Testis (tissue), 3 donors: ENCODE measurements around the gene NOTUM. TPM values are rescaled to one million over a fixed set of nuclear protein-coding genes. Genes with fewer than 3 reads are reported as not detected.

Source experiments
- DNase-seq: peaks from one replicate; pipeline ENCODE4 v3.0.0-alpha.2; 2019
- H3K27ac ChIP-seq, 2 donors: fragments of 200-600 bp; sonication (generic); one replicate each; pipeline ENCODE4 v1.5.1; 2019
- H3K27me3 ChIP-seq: fragments of 200-600 bp; sonication (generic); one replicate; pipeline ENCODE4 v1.5.1; 2019
- H3K36me3 ChIP-seq: fragments of 200-600 bp; sonication (generic); one replicate; pipeline ENCODE4 v1.5.1; 2017; ENCODE audit warnings: low read depth; ENCODE audit errors: missing control alignments
- H3K4me1 ChIP-seq: fragments of 200-600 bp; sonication (generic); one replicate; pipeline ENCODE4 v1.5.1; 2019
- H3K4me3 ChIP-seq, 2 donors: fragments of 200-600 bp; sonication (generic); one replicate each; pipeline ENCODE4 v1.5.1; 2017 to 2019
- H3K9me3 ChIP-seq: fragments of 200-600 bp; sonication (generic); one replicate; pipeline ENCODE4 v1.5.1; 2017
- CTCF ChIP-seq, 3 experiments: fragments of 450-650 bp in 2 of 3; fragments of 200-600 bp in 1 of 3; sonication (generic) in 1 of 3; IDR thresholded peaks; one replicate each; pipeline ENCODE4 v1.5.1; 2016 to 2019; ENCODE audit warnings: antibody characterized with exemption in 3 of 3, mild to moderate bottlenecking in 2 of 3, moderate library complexity in 1 of 3
- POLR2A ChIP-seq: fragments of 450-650 bp; IDR thresholded peaks from one replicate; pipeline ENCODE4 v1.6.1; 2017; ENCODE audit warnings: antibody characterized with exemption, mild to moderate bottlenecking, moderate library complexity
- WGBS, 2 donors: methylation state at CpG; one replicate each; pipeline ENCODE4 v1.1.5; 2018; 5-methylcytosine and 5-hydroxymethylcytosine counted together
- intact Hi-C: fragments of 100-400 bp; cut with DNase I; formaldehyde crosslinking; loops from one replicate; pipeline ENCODE4 v1.15.1; 2023; ENCODE audit warnings: low total_unique reads
- polyA plus RNA-seq: library from polyadenylated mRNA; stranded (reverse); fragments of 350-450 nt; fragmentation: Illumina TruSeq; extraction: RNeasy Lipid Tissue Mini Kit (QIAGEN cat#74804); gene quantifications from one replicate; pipeline ENCODE4 v1.2.3, GENCODE V29; 2014; ENCODE audit warnings: low read depth, low replicate concordance; ENCODE audit not compliant: insufficient read depth
- total RNA-seq, 2 donors: library from RNA; depleted of rRNA; stranded (reverse); fragments of >200 nt; gene quantifications; one replicate each; pipeline ENCODE4 v1.2.3, GENCODE V29; 2016

Gene NOTUM
- total and polyA plus RNA-seq, 3 donors from 2014 or later: 5.1 to 13.2 (median 9.5) TPM

GRCh38 chr17:81908793-81909192 lies 52.2 kb downstream of the NOTUM start:
- TF ChIP-seq CTCF (IDR thresholded peaks at IDR 0.05) (no peak), POLR2A (no peak)
- DNase-seq: no peak
- H3K27ac ChIP-seq: no peak overlapping the region
- H3K4me3 ChIP-seq: no peak overlapping the region
- H3K27me3 ChIP-seq: no peaks in the 10 kb centered on the region
- 98 to 99% methylated on average over 7 to 11 of the region's 11 CpGs for WGBS, 2 donors
- H3K4me1 ChIP-seq: peaks cover 11% of the 10 kb centered on the region
- H3K36me3 ChIP-seq: no peaks in the 10 kb centered on the region
- intact Hi-C loops: no loop called here
- H3K9me3 ChIP-seq: no peaks in the 10 kb centered on the region

- WGBS, 2 donors: 96 to 100% methylated on average over 1 to 15 of the region's 26 CpGs
- TF ChIP-seq POLR2A: no peak
- no peak for TF ChIP-seq CTCF (IDR thresholded peaks at IDR 0.05)
- no peak overlapping the region for H3K27ac ChIP-seq
- intact Hi-C loops: no loop called here
- H3K36me3 ChIP-seq: no peaks in the 10 kb centered on the region
- H3K4me3 ChIP-seq: no peak overlapping the region
- no peaks in the 10 kb centered on the region for H3K9me3 ChIP-seq
- peaks cover 16% of the 10 kb centered on the region for H3K4me1 ChIP-seq
- no peak for DNase-seq
- no peaks in the 10 kb centered on the region for H3K27me3 ChIP-seq
These were observed 53.5 kb downstream of the NOTUM start for GRCh38 chr17:81907219-81908145.

- no peak for DNase-seq
- intact Hi-C loops: no loop called here
- no peak overlapping the region for H3K27ac ChIP-seq
- no peaks in the 10 kb centered on the region for H3K27me3 ChIP-seq
- no peaks in the 10 kb centered on the region for H3K36me3 ChIP-seq
- H3K4me3 ChIP-seq: no peak overlapping the region
- H3K4me1 ChIP-seq: peaks cover 15% of the 10 kb centered on the region
- WGBS, 2 donors: 89 to 94% methylated on average over 7 to 15 of the region's 15 CpGs
- no peaks in the 10 kb centered on the region for H3K9me3 ChIP-seq
- TF ChIP-seq POLR2A (no peak), CTCF (IDR thresholded peaks at IDR 0.05) (no peak)
These were observed 54.3 kb downstream of the NOTUM start for GRCh38 chr17:81906476-81907218.

- H3K4me1 ChIP-seq: peaks cover 13% of the 10 kb centered on the region
- no peak for DNase-seq
- H3K27ac ChIP-seq: no peak overlapping the region
- WGBS, 2 donors: 94% methylated on average over 7 of the region's 10 CpGs; no CpG with 5 or more reads in 1 of the 2 donors
- no peaks in the 10 kb centered on the region for H3K9me3 ChIP-seq
- H3K4me3 ChIP-seq: no peak overlapping the region
- no peaks in the 10 kb centered on the region for H3K36me3 ChIP-seq
- intact Hi-C loops: no loop called here
- no peaks in the 10 kb centered on the region for H3K27me3 ChIP-seq
- TF ChIP-seq CTCF (IDR thresholded peaks at IDR 0.05): no peak
- no peak for TF ChIP-seq POLR2A
These were observed 55.0 kb downstream of the NOTUM start for GRCh38 chr17:81905993-81906392.
